Measurements from ENCODE around the gene SLC15A1.
"Not testable (repeated sequence)": the region's sequence is repeated elsewhere in the genome, so short reads cannot be mapped to it uniquely, and the experiment has no call there.

The SLC15A1 gene

GRCh38 chr13:98641075-98641474 lies 111.4 kb downstream of the SLC15A1 start:
- no peak overlapping the region for H3K4me3 ChIP-seq (ENCODE audit: low read depth, low read length)
- no peak for DNase-seq (ENCODE audit: low read depth)
- TF ChIP-seq CTCF (IDR thresholded peaks at IDR 0.05; ENCODE audit: insufficient read depth, low read depth, low read length, missing control alignments) = no peak

GRCh38 chr13:98639785-98640184 lies 112.7 kb downstream of the SLC15A1 start:
- not testable (repeated sequence) for H3K4me3 ChIP-seq (ENCODE audit: low read depth, low read length); DNase-seq (ENCODE audit: low read depth)

DNA sequence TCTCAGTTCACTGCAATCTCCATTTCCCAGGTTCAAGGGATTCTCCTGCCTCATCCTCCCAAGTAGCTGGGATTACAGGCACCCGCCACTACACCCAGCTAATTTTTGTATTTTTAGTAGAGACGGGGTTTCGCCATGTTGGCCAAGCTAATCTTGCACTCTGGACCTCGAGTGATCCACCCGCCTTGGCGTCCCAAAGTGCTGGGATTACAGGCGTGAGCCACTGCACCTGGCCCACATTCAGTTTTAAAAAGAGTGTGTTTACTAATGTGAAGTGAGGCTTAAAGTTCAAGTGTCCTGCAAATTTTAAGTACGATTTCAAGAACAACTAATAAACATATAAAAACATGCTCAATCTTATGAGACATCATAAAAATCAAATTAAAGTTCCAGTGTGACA lies 114.1 kb downstream of the SLC15A1 start:
- DNase-seq (ENCODE audit: low read depth) = not testable (repeated sequence)

More for the DNA sequence above, 114.1 kb downstream of the SLC15A1 start:
- not testable (repeated sequence) for H3K4me3 ChIP-seq (ENCODE audit: low read depth, low read length)

Data from GM12865 (cell line).